Retina (tissue), 1 donor: ENCODE results near the gene CD300LF.

Source experiments
- DNase-seq: peaks from one replicate; pipeline ENCODE4 v3.0.0-alpha.2; 2016

Gene CD300LF

DNA sequence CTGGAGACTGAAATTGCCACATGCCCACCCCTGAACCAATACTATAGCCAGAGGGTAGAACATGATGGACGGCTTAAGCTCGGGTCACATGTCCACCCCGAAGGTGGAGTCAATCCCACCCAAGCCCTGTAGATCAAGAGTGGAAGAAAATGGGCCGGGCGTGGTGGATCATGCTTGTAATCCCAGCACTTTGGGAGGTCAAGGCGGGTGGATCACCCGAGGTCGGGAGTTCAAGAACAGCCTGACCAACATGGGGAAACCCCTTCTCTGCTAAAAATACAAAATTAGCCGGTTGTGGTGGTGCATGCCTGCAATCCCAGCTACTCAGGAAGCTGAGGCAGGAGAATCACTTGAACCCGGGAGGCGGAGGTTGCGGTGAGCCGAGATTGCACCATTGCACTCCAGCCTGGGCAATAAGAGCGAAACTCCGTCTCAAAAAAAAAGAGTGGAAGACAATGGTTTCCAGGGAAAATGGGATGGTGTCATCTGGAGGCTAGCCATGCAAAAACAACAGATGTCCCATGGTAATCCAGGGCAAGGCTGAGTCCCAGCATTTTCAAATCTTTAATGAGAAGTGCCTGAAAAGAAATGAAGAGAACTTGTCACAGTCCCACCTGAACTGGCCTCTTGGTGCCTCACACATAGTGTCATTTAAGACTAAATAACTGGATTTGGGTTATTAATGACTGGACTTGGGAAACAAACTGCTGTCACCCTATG is 30.1 kb downstream of the CD300LF start:
- no peak for DNase-seq

DNA sequence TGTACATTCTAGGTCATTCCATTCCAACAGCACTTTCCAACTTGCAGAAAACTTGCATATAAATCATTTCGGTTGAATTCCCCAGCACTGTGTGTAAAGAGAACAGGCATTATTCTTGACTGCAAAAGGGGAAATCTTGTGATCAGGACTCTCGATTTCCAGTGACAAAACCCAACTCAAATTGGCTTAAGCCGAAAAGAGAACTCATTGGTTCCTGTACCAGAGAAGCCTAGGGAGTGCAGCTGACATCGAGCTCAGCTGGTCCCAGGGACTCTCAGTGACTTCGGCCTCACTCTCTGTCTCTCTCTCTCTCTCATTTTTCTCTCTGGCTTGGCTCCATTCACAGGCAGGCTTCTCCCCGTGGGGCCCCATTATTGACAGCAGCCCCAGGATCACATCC is 30.7 kb downstream of the CD300LF start:
- no peak for DNase-seq

- no peak for DNase-seq
Measured at GRCh38 chr17:74680941-74681340, 31.8 kb downstream of the CD300LF start.

DNA sequence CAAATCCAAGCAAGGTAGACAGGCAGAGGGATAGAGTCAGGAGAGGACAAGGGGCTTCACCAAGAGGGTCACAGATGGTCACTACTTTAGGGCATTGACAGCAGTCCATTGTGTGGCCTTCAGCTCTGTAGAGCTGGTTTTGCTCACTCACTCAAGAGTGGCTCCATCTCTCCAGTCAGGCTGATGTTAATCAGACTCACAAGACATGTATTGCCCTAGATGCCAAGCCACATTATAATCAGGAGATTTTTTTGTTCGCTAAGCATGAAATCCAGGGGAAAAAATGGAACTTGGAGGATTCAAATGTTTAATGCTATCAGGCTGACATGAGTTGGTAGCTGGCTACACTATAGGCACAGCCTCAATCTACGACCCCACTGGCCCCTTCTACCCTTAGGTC is 32.5 kb downstream of the CD300LF start:
- DNase-seq = no peak

DNA sequence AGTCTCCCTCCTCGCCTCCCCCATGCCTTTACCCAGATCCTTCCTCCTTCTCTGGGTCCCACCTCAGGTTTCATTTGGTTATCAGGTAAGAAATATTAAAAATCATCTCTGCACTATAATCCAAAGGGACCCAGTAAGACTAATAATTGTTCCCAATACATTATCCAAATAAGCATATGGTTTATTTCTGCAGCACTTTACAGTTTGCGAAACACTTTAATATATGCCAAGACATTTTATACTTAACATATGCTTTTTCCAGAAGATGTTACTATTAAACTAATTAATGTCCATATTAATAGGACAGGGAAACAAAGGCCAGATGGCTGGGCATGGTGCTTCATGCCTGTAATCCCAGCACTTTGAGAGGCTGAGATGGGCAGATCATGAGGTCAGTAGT is 33.3 kb downstream of the CD300LF start:
- no peak for DNase-seq

GRCh38 chr17:74678541-74678940 is 34.2 kb downstream of the CD300LF start:
- peak; percentile 24 for DNase-seq

DNA sequence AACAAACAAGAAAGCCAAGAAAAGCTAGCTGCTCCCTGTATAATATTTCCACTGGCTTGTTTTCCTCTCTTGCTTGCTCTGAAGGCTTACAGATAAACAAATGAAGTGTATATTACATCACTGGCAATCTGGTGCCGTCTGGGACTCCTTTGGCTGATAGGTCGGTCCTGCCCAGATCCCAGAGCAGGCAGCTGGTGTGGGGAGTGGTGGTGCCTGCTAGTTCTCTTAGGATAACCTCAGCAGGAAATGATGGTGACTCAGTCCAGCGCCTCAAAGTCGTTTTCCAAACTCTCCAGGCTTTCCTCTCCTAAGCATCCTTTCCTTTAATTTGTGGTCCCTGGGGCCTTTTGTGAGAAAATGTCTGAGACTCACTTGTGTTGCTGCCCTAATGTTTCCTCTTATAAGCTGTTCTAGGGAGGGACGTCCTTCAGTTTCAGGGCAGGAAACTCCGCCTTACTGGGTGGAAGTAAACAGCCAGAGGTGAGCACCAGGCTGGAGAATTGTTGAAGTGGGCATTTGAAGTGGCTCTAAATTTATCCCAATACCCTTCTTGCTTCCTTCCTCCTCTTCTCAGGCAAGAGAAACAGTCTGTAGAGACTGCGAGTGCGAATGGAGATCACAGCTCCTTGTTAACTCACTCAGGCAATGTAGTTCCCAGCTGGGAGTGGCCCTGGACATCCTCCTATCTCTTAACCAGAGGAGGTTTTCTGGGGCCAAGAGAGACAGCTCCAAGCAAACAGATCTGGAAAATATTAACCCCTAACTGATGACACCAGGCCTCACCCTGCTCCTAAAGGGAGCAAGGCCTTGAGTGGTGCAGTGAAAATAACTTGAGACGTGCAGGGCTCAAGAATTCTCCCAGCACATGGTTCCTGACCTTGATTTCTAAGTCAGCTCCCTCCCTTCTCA is 34.9 kb downstream of the CD300LF start:
- DNase-seq = peak; percentile 27

- DNase-seq = peak; percentile 91
Measured at GRCh38 chr17:74671031-74671771, 41.5 kb downstream of the CD300LF start.

GRCh38 chr17:74670329-74670728 is 42.4 kb downstream of the CD300LF start:
- no peak for DNase-seq

GRCh38 chr17:74663561-74663960 is 49.2 kb downstream of the CD300LF start:
- no peak for DNase-seq

DNA sequence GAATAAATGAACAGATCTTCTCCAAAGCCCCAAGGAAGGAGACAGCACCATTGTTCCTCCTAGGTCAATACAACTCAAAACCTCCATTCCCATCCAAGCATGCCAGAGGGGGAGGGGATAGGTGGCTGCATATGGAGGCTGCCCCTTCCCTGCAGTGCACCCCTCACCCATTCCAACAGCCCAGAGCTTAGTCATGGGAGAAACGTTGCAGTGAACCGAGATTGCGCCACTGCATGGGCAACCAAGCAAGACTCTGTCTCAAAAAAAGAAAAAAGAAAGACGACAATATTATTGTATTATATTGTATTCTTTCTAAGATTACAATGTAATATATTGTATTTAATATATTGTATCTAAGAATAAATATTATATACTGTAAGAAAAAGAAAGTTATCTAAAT is 52.8 kb downstream of the CD300LF start:
- no peak for DNase-seq

- DNase-seq = no peak
Measured at GRCh38 chr17:74658620-74659019, 54.1 kb downstream of the CD300LF start.

DNA sequence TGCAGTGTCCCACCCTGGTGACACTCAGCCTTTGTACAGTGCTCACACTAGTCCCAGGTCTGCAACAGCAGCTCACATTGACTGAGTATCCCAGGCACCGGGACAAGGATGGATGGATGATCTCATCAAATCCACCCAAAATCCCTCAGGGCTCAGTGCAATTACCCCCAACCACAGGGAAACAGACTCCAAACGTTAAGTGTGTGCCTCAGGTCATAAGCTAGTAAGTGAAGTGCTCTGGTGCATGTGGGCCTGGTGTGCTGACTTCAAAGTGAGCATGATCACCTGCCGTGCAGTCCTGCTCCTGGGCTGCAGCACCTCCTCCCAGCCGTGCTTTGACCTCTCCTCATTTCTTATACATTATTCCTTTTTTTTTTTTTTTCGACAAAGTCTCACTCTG is 58.0 kb downstream of the CD300LF start:
- DNase-seq = no peak

DNA sequence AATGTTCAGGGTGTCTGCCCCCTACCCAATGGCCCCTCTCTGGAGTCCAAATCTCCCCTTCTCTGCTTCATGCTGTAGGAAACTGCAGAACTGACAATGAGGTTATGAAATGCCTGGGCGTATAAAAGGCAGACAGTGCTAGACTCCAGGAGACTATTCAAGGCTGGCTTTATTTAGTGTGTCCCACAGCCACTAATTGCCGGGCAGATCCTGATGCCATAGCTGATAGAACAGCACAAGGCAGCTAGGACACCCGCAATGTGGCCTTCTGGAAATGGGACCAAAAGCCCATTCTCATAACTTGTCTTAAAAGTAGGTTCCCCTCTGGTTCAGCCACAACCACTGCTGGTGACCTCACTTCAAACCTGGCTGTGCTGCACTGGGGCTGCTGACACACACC is 60.7 kb downstream of the CD300LF start:
- DNase-seq = no peak

- DNase-seq = no peak
Measured at GRCh38 chr17:74649909-74650308, 62.8 kb downstream of the CD300LF start.

DNA sequence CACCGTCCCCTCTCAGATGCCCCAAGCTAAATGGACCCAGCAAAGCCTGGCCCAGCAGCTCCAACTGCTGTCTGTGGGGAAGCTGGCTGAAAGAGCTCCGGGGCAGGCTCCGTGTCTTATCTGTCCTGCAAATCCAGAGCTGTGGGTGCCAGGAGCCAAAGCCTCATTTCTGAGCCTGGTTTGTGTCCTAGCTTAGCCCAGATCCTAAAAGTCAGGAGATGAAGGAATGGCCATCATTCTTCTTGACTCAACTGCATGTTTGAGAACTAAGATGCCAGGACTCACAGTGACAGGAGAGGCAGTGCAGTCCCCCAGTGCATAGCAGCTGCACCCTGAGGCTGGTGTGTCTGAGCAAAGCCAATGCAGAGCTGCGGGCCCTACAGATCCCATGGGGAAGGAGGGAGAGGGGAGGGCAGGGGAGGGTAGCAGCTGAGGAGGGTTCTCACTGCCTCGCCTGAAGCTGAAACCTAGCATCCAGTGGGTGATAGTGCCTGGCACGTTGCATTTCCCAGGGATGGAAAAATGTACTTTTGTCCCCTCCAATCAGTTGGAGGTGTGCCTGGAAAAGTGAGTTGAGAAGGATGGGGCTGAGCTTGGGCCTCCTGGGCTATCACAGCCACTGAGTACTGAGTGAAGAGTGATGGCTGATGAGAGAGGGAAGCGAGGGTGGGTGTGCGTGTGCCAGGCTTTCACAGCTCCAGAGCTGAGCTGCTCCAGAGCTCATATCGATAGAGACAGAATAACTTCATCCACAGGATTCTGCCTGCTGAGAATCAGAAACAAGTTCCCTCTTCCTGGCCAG is 64.7 kb downstream of the CD300LF start:
- DNase-seq = no peak

GRCh38 chr17:74646231-74646630 is 66.5 kb downstream of the CD300LF start:
- DNase-seq = no peak

GRCh38 chr17:74645010-74645409 is 67.7 kb downstream of the CD300LF start:
- no peak for DNase-seq

DNA sequence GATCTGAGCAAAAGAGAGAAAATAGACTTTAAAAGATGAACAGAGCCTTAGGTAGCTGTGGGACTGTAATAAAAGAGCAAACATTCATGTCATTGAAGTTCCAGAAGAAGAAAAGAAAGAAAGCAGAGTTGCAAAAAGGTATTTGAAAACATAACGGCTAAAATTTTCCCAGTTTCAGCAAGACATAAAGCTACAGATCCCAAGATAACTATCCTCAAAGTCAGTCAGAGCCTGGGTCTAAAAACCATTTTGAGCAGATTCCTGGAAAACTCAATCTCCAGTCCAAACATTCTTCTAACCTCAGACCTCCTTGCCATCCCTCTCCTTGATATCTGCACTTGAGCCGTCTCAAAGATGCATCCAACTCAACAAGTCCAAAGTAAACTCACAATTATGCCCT is 68.3 kb downstream of the CD300LF start:
- DNase-seq = no peak
